ENCODE data around the gene CATSPERD. TPM values are rescaled to one million over a fixed set of nuclear protein-coding genes. Genes with fewer than 3 reads are reported as not detected.
"Not testable (repeated sequence)": the region's sequence is repeated elsewhere in the genome, so short reads cannot be mapped to it uniquely, and the experiment has no call there.

The CATSPERD gene
- total RNA-seq, 2 donors from 2014 or later: not detected

DNA sequence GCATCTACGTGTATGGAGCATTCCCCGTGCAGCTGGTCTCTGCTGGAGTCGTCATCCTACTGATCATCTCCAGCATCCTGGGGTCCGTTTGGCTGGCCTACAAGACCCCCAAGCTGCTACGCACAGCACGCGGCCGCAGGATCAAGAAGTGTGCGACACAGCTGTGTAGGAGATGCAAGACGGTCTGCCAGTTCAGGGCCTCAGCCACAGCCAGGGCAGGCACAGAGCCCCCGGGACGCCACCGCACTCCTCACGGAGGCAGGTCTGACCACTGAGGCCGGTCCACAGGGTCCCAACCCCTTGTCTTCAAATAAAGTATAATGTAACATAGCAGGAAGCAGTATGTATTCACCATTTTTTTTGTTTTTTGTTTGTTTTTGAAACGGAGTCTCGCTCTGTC, 58.0 kb downstream of the CATSPERD start:
- H3K9me3 ChIP-seq: no peaks in the 10 kb centered on the region
- H3K27me3 ChIP-seq: no peaks in the 10 kb centered on the region
- H3K4me1 ChIP-seq: no peaks in the 10 kb centered on the region
- H3K4me3 ChIP-seq: no peak overlapping the region
- intact Hi-C loops (cut with DNase I): no loop called here
- DNase-seq: no peak
- no peak overlapping the region for H3K27ac ChIP-seq
- no peaks in the 10 kb centered on the region for H3K36me3 ChIP-seq
- no peak overlapping the region for H3K9ac ChIP-seq (ENCODE audit: low read depth in 2 of 2, low read length in 2 of 2)
- TF ChIP-seq, protein P1, sequence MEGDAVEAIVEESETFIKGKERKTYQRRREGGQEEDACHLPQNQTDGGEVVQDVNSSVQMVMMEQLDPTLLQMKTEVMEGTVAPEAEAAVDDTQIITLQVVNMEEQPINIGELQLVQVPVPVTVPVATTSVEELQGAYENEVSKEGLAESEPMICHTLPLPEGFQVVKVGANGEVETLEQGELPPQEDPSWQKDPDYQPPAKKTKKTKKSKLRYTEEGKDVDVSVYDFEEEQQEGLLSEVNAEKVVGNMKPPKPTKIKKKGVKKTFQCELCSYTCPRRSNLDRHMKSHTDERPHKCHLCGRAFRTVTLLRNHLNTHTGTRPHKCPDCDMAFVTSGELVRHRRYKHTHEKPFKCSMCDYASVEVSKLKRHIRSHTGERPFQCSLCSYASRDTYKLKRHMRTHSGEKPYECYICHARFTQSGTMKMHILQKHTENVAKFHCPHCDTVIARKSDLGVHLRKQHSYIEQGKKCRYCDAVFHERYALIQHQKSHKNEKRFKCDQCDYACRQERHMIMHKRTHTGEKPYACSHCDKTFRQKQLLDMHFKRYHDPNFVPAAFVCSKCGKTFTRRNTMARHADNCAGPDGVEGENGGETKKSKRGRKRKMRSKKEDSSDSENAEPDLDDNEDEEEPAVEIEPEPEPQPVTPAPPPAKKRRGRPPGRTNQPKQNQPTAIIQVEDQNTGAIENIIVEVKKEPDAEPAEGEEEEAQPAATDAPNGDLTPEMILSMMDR (IDR thresholded peaks at IDR 0.05): no peak

- not testable (repeated sequence) for DNase-seq, H3K27me3 ChIP-seq
These were observed 60.5 kb downstream of the CATSPERD start for GRCh38 chr19:5780916-5781315.

GRCh38 chr19:5782322-5782721, 61.9 kb downstream of the CATSPERD start:
- Histone ChIP-seq H3K9me3 (no peaks in the 10 kb centered on the region), H3K9ac (ENCODE audit: low read depth in 2 of 2, low read length in 2 of 2) (no peak overlapping the region), H3K27me3 (no peaks in the 10 kb centered on the region), H3K27ac (no peak overlapping the region), H3K36me3 (peaks cover under 1% of the 10 kb centered on the region), H3K4me1 (no peaks in the 10 kb centered on the region), H3K4me3 (no peak overlapping the region)
- TF ChIP-seq, protein P1 (IDR thresholded peaks at IDR 0.05): no peak
- intact Hi-C loops (cut with DNase I): no loop called here
- DNase-seq: no peak

More at GRCh38 chr19:5780916-5781315, 60.5 kb downstream of the CATSPERD start:
- H3K36me3 ChIP-seq; H3K9me3 ChIP-seq; intact Hi-C loops (cut with DNase I); H3K9ac ChIP-seq (ENCODE audit: low read depth in 2 of 2, low read length in 2 of 2); H3K4me3 ChIP-seq; H3K4me1 ChIP-seq; H3K27ac ChIP-seq: not testable (repeated sequence)

GRCh38 chr19:5782945-5783919, 62.8 kb downstream of the CATSPERD start:
- TF ChIP-seq, protein P1 (IDR thresholded peaks at IDR 0.05): no peak
- intact Hi-C loops (cut with DNase I): no loop called here

GRCh38 chr19:5784581-5785147, 64.2 kb downstream of the CATSPERD start, which contains the start of gene PRR22:
Gene PRR22 (minus strand): TSS chr19:5784746. CDS start chr19:5784660, 86 bp downstream.
- DNase-seq: no peak
- H3K36me3 ChIP-seq: peaks cover 20% of the 10 kb centered on the region

More at GRCh38 chr19:5782945-5783919, 62.8 kb downstream of the CATSPERD start:
- Histone ChIP-seq H3K27ac (no peak overlapping the region), H3K4me3 (no peak overlapping the region), H3K27me3 (no peaks in the 10 kb centered on the region), H3K4me1 (no peaks in the 10 kb centered on the region), H3K9ac (ENCODE audit: low read depth in 2 of 2, low read length in 2 of 2) (no peak overlapping the region), H3K9me3 (no peaks in the 10 kb centered on the region), H3K36me3 (peaks cover 10% of the 10 kb centered on the region)
- no peak for DNase-seq

More at GRCh38 chr19:5784581-5785147, 64.2 kb downstream of the CATSPERD start, which contains the start of gene PRR22:
- no peak within 1 kb of the TSS for H3K4me3 ChIP-seq
- no peak within 1 kb of the TSS for H3K27ac ChIP-seq
- no peaks in the 10 kb centered on the region for H3K4me1 ChIP-seq
- no peaks in the 10 kb centered on the region for H3K27me3 ChIP-seq
- H3K9me3 ChIP-seq: no peaks in the 10 kb centered on the region
- TF ChIP-seq, protein P1 (IDR thresholded peaks at IDR 0.05): no peak
- no peak within 1 kb of the TSS for H3K9ac ChIP-seq (ENCODE audit: low read depth in 2 of 2, low read length in 2 of 2)
- intact Hi-C loops (cut with DNase I): no loop called here

Measured in colonic mucosa (tissue), 4 donors.